Measurements from ENCODE around the gene NBAS. TPM values are rescaled to one million over a fixed set of nuclear protein-coding genes. Genes with fewer than 3 reads are reported as not detected.

NBAS gene
- total RNA-seq, 1 experiment from 2014 or later: 36.3 TPM

GRCh38 chr2:15331787-15332186, 229.3 kb downstream of the NBAS start:
- no peaks in the 10 kb centered on the region for H3K9me3 ChIP-seq (ENCODE audit: control insufficient read depth, insufficient read depth, low read depth, low read length)
- ChIA-PET CTCF (no interaction called here), POLR2A (no interaction called here)
- TF ChIP-seq SIN3A (IDR thresholded peaks at IDR 0.05; ENCODE audit: borderline replicate concordance, insufficient read depth, low read depth, low read length) (no peak), TCF7L2 (IDR thresholded peaks at IDR 0.05; ENCODE audit: low read depth, low read length) (no peak), REST (IDR thresholded peaks at IDR 0.05; ENCODE audit: insufficient read depth in 1 of 2, low read depth in 2 of 2, low read length in 1 of 2) (no peak), CTCF (IDR thresholded peaks at IDR 0.05) (no peak), POLR2AphosphoS5 (IDR thresholded peaks at IDR 0.05; ENCODE audit: low read depth, low read length) (no peak)
- H3K4me1 ChIP-seq (ENCODE audit: control insufficient read depth, insufficient read depth, low read length): no peaks in the 10 kb centered on the region
- intact Hi-C loops (cut with micrococcal nuclease; ENCODE audit: unreplicated experiment) (no loop called here), in situ Hi-C loops (cut with HindIII; ENCODE audit: low pct_unique_long_range_greater_than_20kb, low sequenced_read_pairs) (no loop called here)
- no peak overlapping the region for H3K27ac ChIP-seq (ENCODE audit: low read length)
- H3K27me3 ChIP-seq (ENCODE audit: control insufficient read depth, insufficient read depth, low read length): no peaks in the 10 kb centered on the region
- BruUV-seq (replicated peaks): no TSS peak
- ATAC-seq (no peak), DNase-seq (ENCODE audit: low read depth, low spot score) (no peak)
- H3K4me3 ChIP-seq (ENCODE audit: low read depth in 2 of 2, low read length in 2 of 2): no peak overlapping the region
- H3K36me3 ChIP-seq (ENCODE audit: control insufficient read depth, insufficient read depth, low read length): peaks cover 6% of the 10 kb centered on the region

- BruUV-seq (replicated peaks): no TSS peak
- ATAC-seq (no peak), DNase-seq (ENCODE audit: low read depth, low spot score) (no peak)
- no peaks in the 10 kb centered on the region for H3K9me3 ChIP-seq (ENCODE audit: control insufficient read depth, insufficient read depth, low read depth, low read length)
- intact Hi-C loops (cut with micrococcal nuclease; ENCODE audit: unreplicated experiment): no loop called here
- H3K27me3 ChIP-seq (ENCODE audit: control insufficient read depth, insufficient read depth, low read length): no peaks in the 10 kb centered on the region
- H3K36me3 ChIP-seq (ENCODE audit: control insufficient read depth, insufficient read depth, low read length): peaks cover 2% of the 10 kb centered on the region; the same call in 1 of the 2 replicates
- TF ChIP-seq SIN3A (IDR thresholded peaks at IDR 0.05; ENCODE audit: borderline replicate concordance, insufficient read depth, low read depth, low read length) (no peak), CTCF (IDR thresholded peaks at IDR 0.05) (no peak), POLR2AphosphoS5 (IDR thresholded peaks at IDR 0.05; ENCODE audit: low read depth, low read length) (no peak), REST (IDR thresholded peaks at IDR 0.05; ENCODE audit: insufficient read depth in 1 of 2, low read depth in 2 of 2, low read length in 1 of 2) (no peak), TCF7L2 (IDR thresholded peaks at IDR 0.05; ENCODE audit: low read depth, low read length) (no peak)
- POLR2A ChIA-PET: no interaction called here
- H3K4me3 ChIP-seq (ENCODE audit: low read depth in 2 of 2, low read length in 2 of 2): no peak overlapping the region
- no peak overlapping the region for H3K27ac ChIP-seq (ENCODE audit: low read length)
- H3K4me1 ChIP-seq (ENCODE audit: control insufficient read depth, insufficient read depth, low read length): no peaks in the 10 kb centered on the region
- in situ Hi-C loops (cut with HindIII; ENCODE audit: low pct_unique_long_range_greater_than_20kb, low sequenced_read_pairs): no loop called here
- CTCF ChIA-PET: no interaction called here
These were observed 235.8 kb downstream of the NBAS start for GRCh38 chr2:15325296-15325695.

Data from Panc1 (cell line).